Vagina (tissue), 2 donors: Measurements from ENCODE around the gene FAM83C.

Source experiments
- CTCF ChIP-seq, 3 experiments: fragments of 450-650 bp in 2 of 3; fragments of 200-600 bp in 1 of 3; sonication (generic) in 1 of 3; IDR thresholded peaks; one replicate each; pipeline ENCODE4 v1.5.1; 2017 to 2019; ENCODE audit warnings: antibody characterized with exemption in 3 of 3, mild to moderate bottlenecking in 2 of 3, moderate library complexity in 2 of 3
- POLR2A ChIP-seq, 2 donors: fragments of 450-650 bp; IDR thresholded peaks; one replicate each; pipeline ENCODE4 v1.6.1; 2017; ENCODE audit warnings: antibody characterized with exemption in 2 of 2, mild to moderate bottlenecking in 2 of 2, moderate library complexity in 2 of 2
- POLR2AphosphoS5 ChIP-seq, 2 donors: sonication (generic); formaldehyde crosslinking; IDR thresholded peaks; one replicate each; pipeline ENCODE4 v1.9.0; 2017; ENCODE audit warnings: antibody characterized with exemption in 2 of 2, mild to moderate bottlenecking in 2 of 2, low read depth in 1 of 2; ENCODE audit not compliant: insufficient read depth in 1 of 2

- TF ChIP-seq CTCF (IDR thresholded peaks at IDR 0.05) (no peak), POLR2A (IDR thresholded peaks at IDR 0.05) (peak; percentile 87 to 88), POLR2AphosphoS5 (IDR thresholded peaks at IDR 0.05; ENCODE audit: insufficient read depth in 1 of 2, low read depth in 1 of 2) (peak; percentile 72 to 96)
Measured at GRCh38 chr20:35277531-35278395, 14.5 kb downstream of the FAM83C start, which contains the start of gene MMP24OS.
